ENCODE measurements around the gene LIN7B. TPM values are rescaled to one million over a fixed set of nuclear protein-coding genes. Genes with fewer than 3 reads are reported as not detected.
A peak's percentile ranks its signal among the peaks of the same experiment; 100 is the strongest.

Gene LIN7B
- total RNA-seq, 3 donors from 2014 or later = 8.5 to 17.6 (median 11.8) TPM

- Histone ChIP-seq H3K36me3 (no peaks in the 10 kb centered on the region), H3K9me3 (no peaks in the 10 kb centered on the region), H3K27ac (peak overlapping the region; percentile 92 to 96), H3K4me3 (peak overlapping the region in 1 of 3 donors; percentile 29), H3K4me1 (peaks cover 6 to 8% of the 10 kb centered on the region in 2 donors), H3K27me3 (no peaks in the 10 kb centered on the region)
- TF ChIP-seq POLR2AphosphoS5 (IDR thresholded peaks at IDR 0.05) (no peak), CTCF (IDR thresholded peaks at IDR 0.05) (no peak), POLR2A (IDR thresholded peaks at IDR 0.05) (no peak)
- intact Hi-C loops (cut with DNase I; ENCODE audit: low total_unique reads) = no loop called here
- DNase-seq (ENCODE audit: low spot score in 2 of 2) = no peak
Observed at GRCh38 chr19:49165865-49166301, 51.7 kb downstream of the LIN7B start.

GRCh38 chr19:49167857-49168409 lies 53.8 kb downstream of the LIN7B start:
- TF ChIP-seq CTCF (IDR thresholded peaks at IDR 0.05) (no peak), POLR2A (IDR thresholded peaks at IDR 0.05) (no peak), POLR2AphosphoS5 (IDR thresholded peaks at IDR 0.05) (no peak)
- H3K36me3 ChIP-seq = no peaks in the 10 kb centered on the region
- peaks cover 6 to 8% of the 10 kb centered on the region in 2 donors for H3K4me1 ChIP-seq
- no peaks in the 10 kb centered on the region for H3K27me3 ChIP-seq
- no peak overlapping the region for H3K4me3 ChIP-seq
- intact Hi-C loops (cut with DNase I; ENCODE audit: low total_unique reads) = no loop called here
- no peak overlapping the region for H3K27ac ChIP-seq
- DNase-seq (ENCODE audit: low spot score in 2 of 2) = no peak
- no peaks in the 10 kb centered on the region for H3K9me3 ChIP-seq

Other genes starting within 250 kb of the LIN7B start
- gene PLEKHA4, start 245.8 kb upstream of the LIN7B start, total RNA-seq = 10 to 100 TPM in 2 of 3 donors, 1 to 10 TPM in 1; 6.4 to 25.6 (median 22.4) TPM
- 10 to 100 TPM; 59.6 to 74.2 (median 65.4) TPM for gene PPP1R15A, start 241.9 kb upstream of the LIN7B start, total RNA-seq
- under 1 TPM in 2 of 3 donors, not detected in 1; 0.48 to 0.73 TPM for gene TULP2, start 215.6 kb upstream of the LIN7B start, total RNA-seq
- gene NUCB1, start 214.1 kb upstream of the LIN7B start, total RNA-seq = 100 to 1,000 TPM; 131 to 333 (median 223) TPM
- 1 to 10 TPM in 1 of 3 donors, under 1 TPM in 1, not detected in 1; 0.96 to 1.3 TPM for gene DHDH, start 180.7 kb upstream of the LIN7B start, total RNA-seq
- 10 to 100 TPM; 34.2 to 56.0 (median 36.0) TPM for gene BAX, start 159.5 kb upstream of the LIN7B start, total RNA-seq
- over 10,000 TPM in 1 of 3 donors, 1,000 to 10,000 TPM in 2; 3,861 to 12,429 (median 4,028) TPM for gene FTL, start 149.1 kb upstream of the LIN7B start, total RNA-seq
- 10 to 100 TPM; 24.0 to 26.4 (median 24.6) TPM for gene GYS1, start 121.1 kb upstream of the LIN7B start, total RNA-seq
- gene RUVBL2, start 120.5 kb upstream of the LIN7B start, total RNA-seq = 100 to 1,000 TPM in 1 of 3 donors, 10 to 100 TPM in 2; 74.1 to 104 (median 84.0) TPM
- gene LHB, start 97.3 kb upstream of the LIN7B start, total RNA-seq = not detected
- gene CGB3, start 90.0 kb upstream of the LIN7B start, total RNA-seq = not detected
- not detected for gene CGB2, start 82.5 kb upstream of the LIN7B start, total RNA-seq
- gene CGB1, start 77.5 kb upstream of the LIN7B start, total RNA-seq = not detected
- not detected for gene CGB5, start 70.5 kb upstream of the LIN7B start, total RNA-seq
- not detected for gene CGB8, start 65.3 kb upstream of the LIN7B start, total RNA-seq
- gene CGB7, start 56.6 kb upstream of the LIN7B start, total RNA-seq = 1 to 10 TPM in 1 of 3 donors, under 1 TPM in 1, not detected in 1; 0.15 to 2.0 TPM
- gene NTF4, start 49.6 kb upstream of the LIN7B start, total RNA-seq = 1 to 10 TPM in 2 of 3 donors, not detected in 1; 3.9 to 6.4 TPM
- not detected for gene KCNA7, start 41.7 kb upstream of the LIN7B start, total RNA-seq
- 100 to 1,000 TPM; 222 to 444 (median 316) TPM for gene SNRNP70, start 28.9 kb upstream of the LIN7B start, total RNA-seq
- gene C19orf73, start 4.8 kb downstream of the LIN7B start, total RNA-seq = 1 to 10 TPM; 3.8 to 5.7 (median 4.6) TPM
- gene PPFIA3, start 5.2 kb downstream of the LIN7B start, total RNA-seq = 1 to 10 TPM; 3.4 to 6.2 (median 3.4) TPM
- 1 to 10 TPM in 2 of 3 donors, under 1 TPM in 1; 0.88 to 2.7 (median 1.3) TPM for gene HRC, start 41.0 kb downstream of the LIN7B start, total RNA-seq
- 10 to 100 TPM; 13.1 to 34.0 (median 24.3) TPM for gene TRPM4, start 43.4 kb downstream of the LIN7B start, total RNA-seq
- 1 to 10 TPM; 1.2 to 2.7 (median 2.0) TPM for gene SLC6A16, start 210.8 kb downstream of the LIN7B start, total RNA-seq
- 10 to 100 TPM in 2 of 3 donors, 1 to 10 TPM in 1; 2.9 to 19.7 (median 15.4) TPM for gene CD37, start 221.0 kb downstream of the LIN7B start, total RNA-seq
- 10 to 100 TPM; 24.9 to 30.0 (median 25.1) TPM for gene TEAD2, start 248.0 kb downstream of the LIN7B start, total RNA-seq
- 1 to 10 TPM in 1 of 3 donors, under 1 TPM in 1, not detected in 1; 0.64 to 1.8 TPM for gene DKKL1, start 249.5 kb downstream of the LIN7B start, total RNA-seq

Data from breast epithelium (tissue), 4 donors.